Testis (tissue), 3 donors: ENCODE data around the gene RFC3. TPM values are rescaled to one million over a fixed set of nuclear protein-coding genes. Genes with fewer than 3 reads are reported as not detected.

ENCODE experiments used
- DNase-seq: peaks from one replicate; pipeline ENCODE4 v3.0.0-alpha.2; 2019
- H3K27ac ChIP-seq, 2 donors: fragments of 200-600 bp; sonication (generic); one replicate each; pipeline ENCODE4 v1.5.1; 2019
- H3K27me3 ChIP-seq: fragments of 200-600 bp; sonication (generic); one replicate; pipeline ENCODE4 v1.5.1; 2019
- H3K36me3 ChIP-seq: fragments of 200-600 bp; sonication (generic); one replicate; pipeline ENCODE4 v1.5.1; 2017; ENCODE audit warnings: low read depth; ENCODE audit errors: missing control alignments
- H3K4me1 ChIP-seq: fragments of 200-600 bp; sonication (generic); one replicate; pipeline ENCODE4 v1.5.1; 2019
- H3K4me3 ChIP-seq, 2 donors: fragments of 200-600 bp; sonication (generic); one replicate each; pipeline ENCODE4 v1.5.1; 2017 to 2019
- H3K9me3 ChIP-seq: fragments of 200-600 bp; sonication (generic); one replicate; pipeline ENCODE4 v1.5.1; 2017
- CTCF ChIP-seq, 3 experiments: fragments of 450-650 bp in 2 of 3; fragments of 200-600 bp in 1 of 3; sonication (generic) in 1 of 3; IDR thresholded peaks; one replicate each; pipeline ENCODE4 v1.5.1; 2016 to 2019; ENCODE audit warnings: antibody characterized with exemption in 3 of 3, mild to moderate bottlenecking in 2 of 3, moderate library complexity in 1 of 3
- POLR2A ChIP-seq: fragments of 450-650 bp; IDR thresholded peaks from one replicate; pipeline ENCODE4 v1.6.1; 2017; ENCODE audit warnings: antibody characterized with exemption, mild to moderate bottlenecking, moderate library complexity
- WGBS, 2 donors: methylation state at CpG; one replicate each; pipeline ENCODE4 v1.1.5; 2018; 5-methylcytosine and 5-hydroxymethylcytosine counted together
- intact Hi-C: fragments of 100-400 bp; cut with DNase I; formaldehyde crosslinking; loops from one replicate; pipeline ENCODE4 v1.15.1; 2023; ENCODE audit warnings: low total_unique reads
- polyA plus RNA-seq: library from polyadenylated mRNA; stranded (reverse); fragments of 350-450 nt; fragmentation: Illumina TruSeq; extraction: RNeasy Lipid Tissue Mini Kit (QIAGEN cat#74804); gene quantifications from one replicate; pipeline ENCODE4 v1.2.3, GENCODE V29; 2014; ENCODE audit warnings: low read depth, low replicate concordance; ENCODE audit not compliant: insufficient read depth
- total RNA-seq, 2 donors: library from RNA; depleted of rRNA; stranded (reverse); fragments of >200 nt; gene quantifications; one replicate each; pipeline ENCODE4 v1.2.3, GENCODE V29; 2016

The RFC3 gene
- total and polyA plus RNA-seq, 3 donors from 2014 or later, result 20.2 to 42.2 (median 35.1) TPM

- H3K4me1 ChIP-seq, result peaks cover 5% of the 10 kb centered on the region
- TF ChIP-seq CTCF (IDR thresholded peaks at IDR 0.05) (no peak), POLR2A (no peak)
- H3K27me3 ChIP-seq, result no peaks in the 10 kb centered on the region
- no peak overlapping the region for H3K4me3 ChIP-seq
- no peaks in the 10 kb centered on the region for H3K36me3 ChIP-seq
- intact Hi-C loops, result no loop called here
- H3K27ac ChIP-seq, result no peak overlapping the region
- H3K9me3 ChIP-seq, result no peaks in the 10 kb centered on the region
- no peak for DNase-seq
These were observed 31.3 kb downstream of the RFC3 start for GRCh38 chr13:33849211-33849610.

DNA sequence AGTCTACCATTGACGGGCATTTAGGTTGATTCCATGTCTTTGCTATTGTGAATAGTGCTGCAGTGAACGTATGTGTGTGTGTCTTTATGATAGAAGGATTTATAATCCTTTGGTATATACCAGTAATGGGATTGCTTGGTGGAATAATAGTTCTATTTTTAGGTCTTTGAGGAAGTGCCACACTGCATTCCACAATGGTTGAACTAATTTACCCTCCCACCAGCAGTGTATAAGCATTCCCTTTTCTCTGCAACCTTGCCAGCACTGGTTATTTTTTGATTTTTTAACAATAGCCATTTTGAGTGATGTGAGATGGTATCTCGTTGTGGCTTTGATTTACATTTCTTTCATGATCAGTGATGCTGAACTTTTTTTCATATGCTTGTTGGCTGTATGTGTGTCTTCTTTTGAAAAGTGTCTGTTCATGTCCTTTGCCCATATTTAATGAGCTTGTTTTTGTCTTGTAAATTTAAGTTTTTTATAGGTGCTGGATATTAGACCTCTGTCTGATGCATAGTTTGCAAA is 37.5 kb downstream of the RFC3 start:
- no peaks in the 10 kb centered on the region for H3K4me1 ChIP-seq
- H3K4me3 ChIP-seq, result no peak overlapping the region
- no peak for DNase-seq
- 91 to 94% methylated on average over 3 of the region's 3 CpGs for WGBS, 2 donors
- H3K9me3 ChIP-seq, result no peaks in the 10 kb centered on the region
- intact Hi-C loops, result no loop called here
- no peak overlapping the region for H3K27ac ChIP-seq
- H3K27me3 ChIP-seq, result no peaks in the 10 kb centered on the region
- TF ChIP-seq POLR2A (no peak), CTCF (IDR thresholded peaks at IDR 0.05) (no peak)
- H3K36me3 ChIP-seq, result no peaks in the 10 kb centered on the region

- intact Hi-C loops, result no loop called here
- no peak for DNase-seq
- Histone ChIP-seq H3K27ac (no peak overlapping the region), H3K4me1 (no peaks in the 10 kb centered on the region), H3K27me3 (no peaks in the 10 kb centered on the region), H3K9me3 (no peaks in the 10 kb centered on the region), H3K36me3 (no peaks in the 10 kb centered on the region), H3K4me3 (no peak overlapping the region)
- TF ChIP-seq POLR2A (no peak), CTCF (IDR thresholded peaks at IDR 0.05) (no peak)
- 90 to 96% methylated on average over 1 of the region's 1 CpG for WGBS, 2 donors
These were observed 41.8 kb downstream of the RFC3 start for GRCh38 chr13:33859691-33860303.

GRCh38 chr13:33860526-33860925 is 42.6 kb downstream of the RFC3 start:
- DNase-seq, result no peak
- TF ChIP-seq POLR2A (no peak), CTCF (IDR thresholded peaks at IDR 0.05) (no peak)
- WGBS, 2 donors, result 92 to 93% methylated on average over 9 of the region's 9 CpGs
- Histone ChIP-seq H3K4me3 (no peak overlapping the region), H3K27me3 (no peaks in the 10 kb centered on the region), H3K27ac (no peak overlapping the region), H3K9me3 (no peaks in the 10 kb centered on the region), H3K36me3 (no peaks in the 10 kb centered on the region), H3K4me1 (no peaks in the 10 kb centered on the region)
- intact Hi-C loops, result no loop called here

DNA sequence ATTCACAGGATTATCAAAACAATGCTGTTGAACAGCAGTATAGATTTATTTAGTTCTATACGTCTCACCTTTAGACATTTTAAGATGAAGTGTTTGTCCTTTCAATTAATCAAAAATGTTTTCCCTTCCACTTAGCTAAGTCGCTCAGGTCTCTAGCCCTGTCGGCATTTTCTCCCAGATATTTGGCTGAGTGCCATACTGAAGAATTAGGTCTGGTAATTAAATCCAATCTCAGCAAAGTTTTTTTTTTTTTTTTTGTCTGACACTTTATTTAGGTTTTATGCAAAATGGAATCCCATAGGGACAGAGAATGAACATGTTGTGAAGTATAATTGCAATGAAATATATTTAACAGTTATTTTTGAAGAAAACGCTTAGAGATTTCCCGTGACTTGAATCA is 44.1 kb downstream of the RFC3 start:
- DNase-seq, result no peak
- Histone ChIP-seq H3K27me3 (no peaks in the 10 kb centered on the region), H3K4me3 (no peak overlapping the region), H3K36me3 (no peaks in the 10 kb centered on the region), H3K9me3 (no peaks in the 10 kb centered on the region), H3K27ac (no peak overlapping the region), H3K4me1 (no peaks in the 10 kb centered on the region)
- intact Hi-C loops, result no loop called here
- 77 to 86% methylated on average over 5 of the region's 5 CpGs for WGBS, 2 donors
- no peak for TF ChIP-seq CTCF (IDR thresholded peaks at IDR 0.05)
- TF ChIP-seq POLR2A, result no peak
